B cell (primary cell): ENCODE results near the gene RBM20. TPM values are rescaled to one million over a fixed set of nuclear protein-coding genes. Genes with fewer than 3 reads are reported as not detected.

ENCODE experiments used
- ATAC-seq: fragments of 200-7000 bp; cut with Tn5 transposase; one replicate; pipeline ENCODE4 v1.10.0; 2021; ENCODE audit warnings: low read depth, mild to moderate bottlenecking, moderate number of reproducible peaks, moderate library complexity
- CTCF ChIA-PET: fragments of 350-600 bp; sonication (Branson Sonifier 250); formaldehyde crosslinking; loops from one replicate; lab custom pipeline; 2021; ENCODE audit warnings: antibody characterized with exemption, inconsistent platforms; lab: Charles Lee
- POLR2A ChIA-PET: fragments of 350-600 bp; sonication (Branson Sonifier 250); formaldehyde crosslinking; loops from one replicate; lab custom pipeline; 2021; ENCODE audit warnings: antibody characterized with exemption; lab: Charles Lee
- DNase-seq: peaks from one replicate; pipeline ENCODE4 v3.0.0; 2013
- H2AFZ ChIP-seq: 2 replicates; pipeline ENCODE4 v1.6.1; 2012; ENCODE audit warnings: mild to moderate bottlenecking, low read depth, low read length; ENCODE audit not compliant: insufficient read depth, poor library complexity, severe bottlenecking
- H3K27ac ChIP-seq, 2 donors: 1 replicate in 1 of 2; 2 replicates in 1 of 2; pipeline ENCODE4 v1.5.1; 2012 to 2013; ENCODE audit warnings: low read length in 2 of 2, mild to moderate bottlenecking in 2 of 2, moderate library complexity in 1 of 2
- H3K27me3 ChIP-seq, 4 experiments: fragments of 200-600 bp in 1 of 4; sonication (generic) in 1 of 4; replicated peaks in 1 of 4; 1 replicate in 2 of 4; 2 replicates in 2 of 4; pipeline versions ENCODE4 v1.6.1 to v1.7.0; 2013 to 2016; ENCODE audit warnings: low read length in 3 of 4, mild to moderate bottlenecking in 2 of 4, mixed read lengths in 1 of 4, moderate library complexity in 1 of 4; ENCODE audit not compliant: insufficient read depth in 4 of 4, control insufficient read depth in 3 of 4; ENCODE audit errors: control extremely low read depth in 1 of 4
- H3K36me3 ChIP-seq, 2 experiments: replicated peaks in 1 of 2; 1 replicate in 1 of 2; 2 replicates in 1 of 2; pipeline versions ENCODE4 v1.6.1 to v1.7.1; 2013; ENCODE audit warnings: low read length in 1 of 2; ENCODE audit not compliant: insufficient read depth in 2 of 2, control insufficient read depth in 1 of 2; ENCODE audit errors: control extremely low read depth in 1 of 2, extremely low read depth in 1 of 2
- H3K4me1 ChIP-seq, 2 donors: fragments of 200-600 bp in 1 of 2; sonication (generic) in 1 of 2; 1 replicate in 1 of 2; 2 replicates in 1 of 2; pipeline versions ENCODE4 v1.5.1 to v1.6.1; 2013 to 2017; ENCODE audit warnings: low read length in 2 of 2; ENCODE audit not compliant: control insufficient read depth in 2 of 2, insufficient read depth in 2 of 2
- H3K4me2 ChIP-seq: replicated peaks from 2 replicates; pipeline ENCODE3; 2012; ENCODE audit warnings: mild to moderate bottlenecking, low read depth, low read length; ENCODE audit not compliant: poor library complexity, severe bottlenecking
- H3K4me3 ChIP-seq, 5 experiments: fragments of 200-600 bp in 1 of 5; sonication (generic) in 1 of 5; 1 replicate in 3 of 5; 2 replicates in 2 of 5; pipeline versions ENCODE4 v1.5.1 to v1.7.0; 2011 to 2016; ENCODE audit warnings: low read length in 4 of 5, mild to moderate bottlenecking in 4 of 5, low read depth in 2 of 5, control low read depth in 1 of 5, moderate library complexity in 1 of 5; ENCODE audit not compliant: insufficient read depth in 1 of 5; ENCODE audit errors: control extremely low read depth in 1 of 5, extremely low read depth in 1 of 5
- H3K79me2 ChIP-seq: fragments of 200-600 bp; sonication (generic); one replicate; pipeline ENCODE4 v1.6.0; 2016; ENCODE audit warnings: low read length; ENCODE audit not compliant: control insufficient read depth, insufficient read depth
- H3K9ac ChIP-seq: fragments of 200-600 bp; sonication (generic); 2 replicates; pipeline ENCODE4 v1.6.1; 2017; ENCODE audit warnings: mild to moderate bottlenecking, low read length, moderate library complexity
- H3K9me3 ChIP-seq, 3 donors: one replicate each; pipeline versions ENCODE4 v1.6.1 to v1.7.1; 2013; ENCODE audit warnings: low read length in 2 of 3; ENCODE audit not compliant: control insufficient read depth in 2 of 3, insufficient read depth in 1 of 3; ENCODE audit errors: control extremely low read depth in 1 of 3
- H4K20me1 ChIP-seq: 2 replicates; pipeline ENCODE4 v1.6.0; 2012; ENCODE audit warnings: mild to moderate bottlenecking, low read length; ENCODE audit not compliant: insufficient read depth, control insufficient read depth, poor library complexity, severe bottlenecking
- H3K27ac Mint-ChIP-seq: one replicate; pipeline ENCODE4 v1.8.0; 2021; ENCODE audit warnings: mixed read lengths
- H3K27me3 Mint-ChIP-seq: one replicate; pipeline ENCODE4 v1.8.0; 2021; ENCODE audit warnings: mixed read lengths
- H3K4me1 Mint-ChIP-seq: one replicate; pipeline ENCODE4 v1.8.0; 2021; ENCODE audit warnings: mixed read lengths
- H3K4me3 Mint-ChIP-seq: one replicate; pipeline ENCODE4 v1.8.0; 2021; ENCODE audit warnings: mixed read lengths
- H3K9me3 Mint-ChIP-seq: one replicate; pipeline ENCODE4 v1.8.0; 2022; ENCODE audit warnings: mixed read lengths; ENCODE audit not compliant: insufficient read depth
- EZH2 ChIP-seq: IDR thresholded peaks from 2 replicates; pipeline ENCODE4 v1.6.1; 2012; ENCODE audit warnings: borderline replicate concordance, low read depth, mild to moderate bottlenecking, moderate library complexity, low read length; ENCODE audit not compliant: insufficient read depth, poor library complexity, severe bottlenecking
- WGBS: methylation state at CpG from one replicate; pipeline ENCODE4 v1.1.5; 2013; ENCODE audit warnings: missing lambda C conversion rate; ENCODE audit not compliant: insufficient coverage; 5-methylcytosine and 5-hydroxymethylcytosine counted together
- intact Hi-C: fragments of 100-400 bp; cut with micrococcal nuclease; formaldehyde crosslinking; loops from one replicate; pipeline ENCODE4 v1.10.0; 2022
- polyA plus RNA-seq: library from polyadenylated mRNA; depleted of rRNA; stranded (reverse); fragments of >200 nt; gene quantifications from 2 replicates; pipeline ENCODE4 v1.2.3, GENCODE V29; 2012
- total RNA-seq, 2 donors: library from RNA; stranded (reverse); fragments of 120-200 nt in 1 of 2; gene quantifications; 1 replicate in 1 of 2; 2 replicates in 1 of 2; pipeline versions ENCODE4 v1.2.3 to v1.2.4, GENCODE V29; 2013 to 2022
- TF ChIP-seq, protein P1 (sequence below): fragments of 200-600 bp; IDR thresholded peaks from one replicate; pipeline ENCODE4 v1.8.0; 2022; ENCODE audit warnings: antibody characterized with exemption, mild to moderate bottlenecking

RBM20 gene
- total and polyA plus RNA-seq, 2 donors (not counting 1 experiment from before 2014, with no cell fraction given): not detected

DNA sequence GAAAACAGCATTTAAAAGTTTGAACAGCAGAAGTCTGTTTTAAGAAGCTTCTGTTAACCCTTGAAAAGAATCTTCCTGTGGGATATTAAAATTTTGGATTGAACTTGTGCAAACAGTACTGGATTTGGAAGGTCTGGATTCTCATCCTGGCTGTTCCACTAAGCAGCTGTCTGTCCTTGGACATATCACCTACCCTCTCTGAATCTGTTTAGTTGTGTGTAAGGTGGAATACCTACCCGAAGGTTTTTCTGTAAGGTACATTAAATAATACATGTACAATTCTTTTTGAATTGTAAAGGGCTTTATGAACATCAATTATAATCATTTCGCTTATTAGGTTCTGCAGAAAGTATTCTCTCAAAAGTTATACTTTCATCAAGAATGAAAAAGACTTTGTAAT is 229.8 kb downstream of the RBM20 start:
- peaks cover 88% of the 10 kb centered on the region for H3K79me2 ChIP-seq

DNA sequence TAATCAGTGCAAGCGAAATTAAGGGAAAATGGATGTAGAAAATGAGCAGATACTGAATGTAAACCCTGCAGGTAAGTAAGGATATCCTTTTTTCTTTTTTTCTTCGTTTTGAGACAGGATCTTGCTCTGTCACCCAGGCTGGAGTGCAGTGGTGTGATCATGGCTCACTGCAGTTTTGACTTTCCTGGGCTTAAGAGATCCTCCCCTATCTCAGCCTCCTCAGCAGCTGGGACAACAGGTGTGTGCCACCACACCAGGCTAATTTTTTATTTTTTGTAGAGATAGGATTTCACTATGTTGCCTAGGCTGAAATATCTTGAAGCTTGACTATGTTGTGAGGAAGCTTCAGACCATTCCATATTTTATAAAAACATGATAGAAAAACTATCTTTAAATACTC is 231.9 kb downstream of the RBM20 start:
- H4K20me1 ChIP-seq: peaks cover 25% of the 10 kb centered on the region
- Mint-ChIP-seq H3K4me3 (no peak overlapping the region), H3K9me3 (no peaks in the 10 kb centered on the region), H3K4me1 (peaks cover 40% of the 10 kb centered on the region), H3K27me3 (no peaks in the 10 kb centered on the region), H3K27ac (peak overlapping the region; percentile 6)
- peaks cover 0 to 47% of the 10 kb centered on the region in 2 experiments for H3K36me3 ChIP-seq
- H3K27ac ChIP-seq: peak overlapping the region in 1 of 2 donors; percentile 62
- ATAC-seq (no peak), DNase-seq (no peak)
- no peaks in the 10 kb centered on the region for H3K27me3 ChIP-seq
- no peaks in the 10 kb centered on the region for H3K9me3 ChIP-seq
- intact Hi-C loops: no loop called here
- WGBS: 60% methylated on average over 1 of the region's 2 CpGs
- H3K4me3 ChIP-seq: no peak overlapping the region
- H3K79me2 ChIP-seq: peaks cover 79% of the 10 kb centered on the region
- H3K9ac ChIP-seq: no peak overlapping the region
- TF ChIP-seq, protein P1, sequence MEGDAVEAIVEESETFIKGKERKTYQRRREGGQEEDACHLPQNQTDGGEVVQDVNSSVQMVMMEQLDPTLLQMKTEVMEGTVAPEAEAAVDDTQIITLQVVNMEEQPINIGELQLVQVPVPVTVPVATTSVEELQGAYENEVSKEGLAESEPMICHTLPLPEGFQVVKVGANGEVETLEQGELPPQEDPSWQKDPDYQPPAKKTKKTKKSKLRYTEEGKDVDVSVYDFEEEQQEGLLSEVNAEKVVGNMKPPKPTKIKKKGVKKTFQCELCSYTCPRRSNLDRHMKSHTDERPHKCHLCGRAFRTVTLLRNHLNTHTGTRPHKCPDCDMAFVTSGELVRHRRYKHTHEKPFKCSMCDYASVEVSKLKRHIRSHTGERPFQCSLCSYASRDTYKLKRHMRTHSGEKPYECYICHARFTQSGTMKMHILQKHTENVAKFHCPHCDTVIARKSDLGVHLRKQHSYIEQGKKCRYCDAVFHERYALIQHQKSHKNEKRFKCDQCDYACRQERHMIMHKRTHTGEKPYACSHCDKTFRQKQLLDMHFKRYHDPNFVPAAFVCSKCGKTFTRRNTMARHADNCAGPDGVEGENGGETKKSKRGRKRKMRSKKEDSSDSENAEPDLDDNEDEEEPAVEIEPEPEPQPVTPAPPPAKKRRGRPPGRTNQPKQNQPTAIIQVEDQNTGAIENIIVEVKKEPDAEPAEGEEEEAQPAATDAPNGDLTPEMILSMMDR: no peak
- TF ChIP-seq EZH2: no peak
- no peak overlapping the region for H2AFZ ChIP-seq
- POLR2A ChIA-PET: no interaction called here
- no peak overlapping the region for H3K4me2 ChIP-seq
- H3K4me1 ChIP-seq: peaks cover 16% of the 10 kb centered on the region in 2 donors
- CTCF ChIA-PET: interaction anchor here (1.0 to 10.5 kb wide), 8 partner anchors 10 to 130 kb away, joined by 4 to 93 read pairs (median 6); no protein-coding TSS in a partner anchor

More for the DNA sequence above, 229.8 kb downstream of the RBM20 start:
- POLR2A ChIA-PET: no interaction called here
- Histone ChIP-seq H3K4me1 (peaks cover 37% of the 10 kb centered on the region in 2 donors), H3K4me2 (peak overlapping the region; percentile 87), H2AFZ (no peak overlapping the region), H3K36me3 (peaks cover 0 to 27% of the 10 kb centered on the region in 2 experiments), H3K27me3 (no peaks in the 10 kb centered on the region), H3K9ac (peak overlapping the region; percentile 88), H3K4me3 (peak overlapping the region; percentile 82 to 94 (median 85)), H3K27ac (peak overlapping the region; percentile 89 to 94), H3K9me3 (no peaks in the 10 kb centered on the region), H4K20me1 (peaks cover 11% of the 10 kb centered on the region)
- H3K9me3 Mint-ChIP-seq: no peaks in the 10 kb centered on the region
- H3K27me3 Mint-ChIP-seq: no peaks in the 10 kb centered on the region
- intact Hi-C loops: loop anchor here (1.0 to 5.0 kb wide), 4 partner anchors 19 to 307 kb away; partner anchors contain the start of genes BBIP1, SHOC2 and SMC3
- peak overlapping the region; percentile 80 for H3K27ac Mint-ChIP-seq
- CTCF ChIA-PET: interaction anchor here (1.8 to 2.3 kb wide), 4 partner anchors 20 to 128 kb away, joined by 6 to 56 read pairs (median 8); no protein-coding TSS in a partner anchor
- ATAC-seq: no peak
- no CpG with 5 or more reads among the region's 2 CpGs for WGBS
- no peak for DNase-seq
- H3K4me3 Mint-ChIP-seq: peak overlapping the region; percentile 89
- no peak for TF ChIP-seq EZH2
- TF ChIP-seq, protein P1: no peak
- H3K4me1 Mint-ChIP-seq: peaks cover 55% of the 10 kb centered on the region
